GM21367 (cell line): Measurements from ENCODE around the gene RBMS3.

Source experiments
- ATAC-seq: cut with Tn5 transposase; IDR thresholded peaks from one replicate; pipeline ENCODE4 v1.9.1; 2021; ENCODE audit not compliant: unreplicated experiment

RBMS3 gene

DNA sequence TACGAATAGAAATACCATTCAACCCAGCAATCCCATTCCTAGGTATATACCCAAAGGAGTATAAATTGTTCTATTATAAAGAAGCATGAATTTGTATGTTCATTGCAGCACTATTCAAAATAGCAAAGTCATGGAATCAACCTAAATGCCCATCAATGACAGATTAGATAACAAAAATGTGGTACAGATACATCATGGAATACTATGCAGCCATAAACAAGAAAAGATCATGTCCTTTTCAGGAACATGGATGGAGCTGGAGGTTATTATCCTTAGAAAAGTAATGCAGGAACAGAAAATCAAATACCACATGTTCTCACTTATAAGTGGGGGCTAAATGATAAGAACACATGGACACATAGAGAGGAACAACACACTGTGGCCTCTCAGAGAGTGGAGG is 571.9 kb downstream of the RBMS3 start:
- no peak for ATAC-seq

DNA sequence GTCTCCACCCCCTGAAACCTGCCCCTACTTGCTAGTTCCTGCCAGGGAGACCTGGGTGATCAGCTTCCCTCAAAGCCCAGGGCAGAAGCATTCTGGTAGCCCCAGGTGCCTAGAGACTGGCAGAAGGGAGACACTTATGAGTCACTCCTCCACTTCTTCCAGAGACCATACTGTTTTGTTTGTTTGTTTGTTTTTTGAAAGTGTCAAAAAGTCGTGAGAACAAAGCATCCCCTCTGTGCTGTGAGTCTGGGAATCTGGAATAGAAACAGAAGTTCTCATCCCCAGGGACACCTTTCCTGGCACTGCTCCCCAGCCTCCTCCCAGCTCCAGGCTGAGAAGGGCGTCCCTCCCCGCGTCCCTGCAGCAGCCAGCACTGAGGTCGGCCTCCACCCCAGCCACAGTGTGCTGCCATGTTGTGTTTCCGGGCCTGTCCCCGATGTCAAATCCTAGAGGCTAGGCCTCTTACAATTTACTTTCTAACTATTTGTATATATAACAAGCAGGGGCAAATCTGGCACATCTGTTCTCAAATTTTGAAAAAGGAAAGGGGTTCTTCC is 573.0 kb downstream of the RBMS3 start:
- ATAC-seq: no peak

DNA sequence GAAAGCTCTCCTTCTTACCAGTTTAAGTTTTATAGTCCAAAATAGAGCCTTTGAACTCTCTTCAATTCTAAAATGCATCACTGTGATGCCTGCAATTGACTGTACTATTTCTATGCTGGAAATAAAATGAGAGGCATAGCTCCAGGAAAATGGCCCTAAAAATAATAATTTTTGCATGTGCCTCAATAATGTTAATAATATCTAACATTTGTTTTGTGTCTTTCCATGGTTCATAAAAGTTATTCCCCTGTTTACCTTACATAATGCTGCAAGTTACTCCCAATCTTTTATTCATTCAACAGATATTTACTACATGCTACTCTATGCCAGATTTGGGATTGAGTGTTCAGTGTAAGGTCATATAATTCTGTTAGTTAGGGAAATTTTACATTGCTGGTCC is 574.0 kb downstream of the RBMS3 start:
- ATAC-seq: no peak

DNA sequence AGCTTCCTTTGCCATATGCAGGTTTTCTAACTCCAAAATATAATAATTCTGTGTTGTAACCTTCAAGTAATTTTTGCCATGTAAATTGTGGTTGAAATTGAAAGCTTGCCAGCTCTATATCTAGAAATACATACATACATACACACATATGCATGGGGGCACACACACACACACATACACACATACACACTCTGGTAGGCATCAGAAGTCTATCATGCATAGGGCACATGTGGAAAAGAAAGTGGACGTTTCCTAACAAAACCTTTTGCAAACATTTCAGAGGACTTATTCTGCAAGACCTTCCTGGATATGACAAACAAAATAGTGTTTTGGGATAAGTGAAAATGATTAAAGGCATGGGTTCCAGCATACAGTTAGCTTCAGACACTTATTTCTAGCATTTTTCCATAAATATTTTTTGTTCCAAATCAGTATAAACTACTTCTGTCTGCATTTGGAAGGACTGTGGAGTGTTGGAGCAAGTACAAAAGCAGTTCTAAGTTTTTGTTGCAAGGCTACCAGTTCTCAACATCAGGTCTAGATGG is 578.9 kb downstream of the RBMS3 start:
- ATAC-seq: no peak

DNA sequence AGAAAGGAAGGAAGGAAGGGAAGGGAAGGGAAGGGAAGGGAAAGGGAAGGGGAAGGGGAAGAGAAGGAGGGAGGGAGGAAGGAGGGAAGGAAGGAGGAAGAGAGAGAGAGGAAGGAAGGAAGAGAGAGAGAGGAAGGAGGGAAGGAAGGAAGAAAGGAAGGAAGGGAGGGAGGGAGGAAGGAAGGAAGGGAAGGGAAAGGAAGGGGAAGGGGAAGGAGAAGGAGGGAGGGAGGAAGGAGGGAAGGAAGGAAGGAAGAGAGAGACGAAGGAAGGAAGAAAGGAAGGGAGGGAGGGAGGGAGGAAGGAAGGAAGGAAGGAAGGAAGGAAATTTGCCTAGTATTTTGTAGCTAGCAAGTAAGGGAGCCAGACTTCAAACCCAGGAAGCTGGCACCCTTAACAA is 583.9 kb downstream of the RBMS3 start:
- ATAC-seq: no peak

DNA sequence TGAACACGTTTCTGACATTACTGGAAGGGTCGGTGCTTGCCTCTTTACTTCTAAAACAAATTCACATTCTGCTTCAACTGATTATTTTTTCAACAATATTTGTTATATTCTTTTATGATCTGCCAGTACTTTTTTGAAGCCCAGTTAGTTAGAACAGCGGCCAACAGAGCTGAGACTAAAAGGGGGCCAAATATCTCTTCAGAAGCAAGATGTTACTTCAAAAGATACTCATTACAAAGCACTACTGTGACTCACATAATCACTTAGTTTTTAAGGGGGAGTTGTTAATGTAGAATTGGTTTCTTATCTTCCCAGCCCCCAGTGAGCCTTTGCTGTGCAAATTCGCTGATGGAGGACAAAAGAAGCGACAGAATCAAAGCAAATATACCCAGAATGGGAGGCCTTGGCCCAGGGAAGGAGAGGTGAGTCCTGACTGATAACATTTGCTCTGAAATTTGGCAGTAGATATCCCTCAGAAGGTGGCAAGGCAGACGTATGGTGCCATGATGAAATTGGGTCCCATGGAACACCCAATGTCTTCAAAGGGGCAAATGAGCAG is 587.8 kb downstream of the RBMS3 start:
- ATAC-seq: no peak

DNA sequence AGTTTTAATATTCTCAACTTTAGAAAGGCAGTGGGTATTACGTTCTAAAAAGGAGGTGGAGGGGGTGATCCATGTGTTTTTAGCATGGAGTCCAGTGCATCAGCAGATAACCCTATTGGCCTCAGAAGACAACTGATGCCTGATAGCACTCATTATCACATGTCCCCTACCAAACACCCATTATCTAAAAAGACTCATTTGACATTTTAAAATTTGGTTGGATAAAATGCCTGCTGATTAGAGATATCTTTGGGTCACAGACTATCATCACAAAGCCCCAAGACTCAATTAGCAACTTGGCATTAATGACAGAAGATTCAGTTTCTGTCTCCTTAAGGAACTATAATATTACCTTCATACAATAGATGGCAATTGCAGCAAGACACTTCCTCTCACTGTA is 589.3 kb downstream of the RBMS3 start:
- no peak for ATAC-seq

DNA sequence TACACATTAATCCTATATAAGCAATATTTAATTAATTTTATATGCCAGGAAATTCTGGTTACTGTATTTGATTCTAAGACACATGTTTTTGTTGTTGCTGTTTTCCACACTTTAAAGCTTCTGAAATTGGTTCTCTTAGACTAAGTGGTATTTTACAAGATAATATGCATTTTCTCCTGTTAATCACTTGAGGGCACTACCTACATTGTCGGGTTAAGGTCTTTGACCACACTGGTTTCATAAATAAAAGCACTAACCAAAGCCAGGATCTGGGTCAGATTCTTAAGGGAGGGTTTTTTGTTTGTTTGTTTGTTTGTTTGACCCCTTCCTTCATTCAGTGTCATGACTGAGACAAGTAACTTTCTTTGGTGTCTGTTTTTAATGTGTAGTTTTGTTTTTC is 590.2 kb downstream of the RBMS3 start:
- ATAC-seq: no peak

DNA sequence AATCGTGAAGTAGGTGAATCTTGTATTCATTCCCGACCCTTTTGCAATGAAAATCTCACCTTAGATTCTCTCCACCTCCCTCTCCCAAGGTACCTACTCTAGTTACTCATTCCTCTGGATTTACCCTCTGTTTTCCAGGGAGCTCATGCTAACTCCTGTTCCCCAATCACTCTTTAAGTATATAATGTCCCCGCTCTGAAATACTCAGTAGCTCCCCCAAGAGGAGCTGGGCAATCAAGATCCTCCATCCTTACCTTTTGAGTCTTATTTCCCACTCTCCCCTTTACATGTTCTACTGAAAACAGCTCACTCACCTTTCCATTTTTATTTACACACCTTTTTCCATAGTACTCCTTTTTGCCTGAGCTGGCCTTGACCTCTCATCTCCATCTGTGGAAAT is 599.9 kb downstream of the RBMS3 start:
- no peak for ATAC-seq

DNA sequence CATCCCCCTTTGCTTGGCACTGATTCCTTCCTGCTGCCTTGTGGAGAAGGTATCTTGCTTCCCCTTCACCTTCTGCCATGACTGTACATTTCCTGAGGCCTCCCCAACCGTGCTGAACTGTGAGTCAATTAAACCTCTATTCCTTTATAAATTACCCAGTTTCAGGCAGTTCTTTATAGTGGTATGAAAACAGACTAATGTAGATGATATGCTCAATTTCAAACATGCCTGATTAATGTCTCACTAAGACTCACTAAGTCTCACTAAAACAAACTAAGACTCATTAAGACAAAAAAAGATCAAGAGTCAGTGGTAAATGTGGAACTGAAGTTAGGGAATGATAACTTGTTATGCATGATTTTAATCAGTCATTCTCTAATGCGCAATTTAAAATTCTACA is 606.6 kb downstream of the RBMS3 start:
- no peak for ATAC-seq

DNA sequence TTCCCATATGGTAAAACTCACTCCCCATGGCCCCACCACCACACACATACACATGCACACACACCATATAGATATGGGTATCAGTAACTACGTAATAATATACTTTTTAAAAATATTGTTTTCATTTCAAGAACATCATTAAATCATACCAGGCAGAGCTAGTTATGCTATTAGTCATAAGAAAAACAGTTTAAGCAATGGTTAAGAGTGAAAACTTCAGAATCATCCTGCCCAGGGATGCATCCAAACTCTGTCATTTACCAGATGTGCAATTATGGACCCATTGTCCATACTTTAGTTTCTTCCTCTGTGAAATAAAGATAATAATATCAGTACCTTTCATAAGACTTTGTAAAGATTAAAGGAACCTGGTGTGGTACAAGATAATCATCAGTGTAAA is 608.3 kb downstream of the RBMS3 start:
- ATAC-seq: no peak

DNA sequence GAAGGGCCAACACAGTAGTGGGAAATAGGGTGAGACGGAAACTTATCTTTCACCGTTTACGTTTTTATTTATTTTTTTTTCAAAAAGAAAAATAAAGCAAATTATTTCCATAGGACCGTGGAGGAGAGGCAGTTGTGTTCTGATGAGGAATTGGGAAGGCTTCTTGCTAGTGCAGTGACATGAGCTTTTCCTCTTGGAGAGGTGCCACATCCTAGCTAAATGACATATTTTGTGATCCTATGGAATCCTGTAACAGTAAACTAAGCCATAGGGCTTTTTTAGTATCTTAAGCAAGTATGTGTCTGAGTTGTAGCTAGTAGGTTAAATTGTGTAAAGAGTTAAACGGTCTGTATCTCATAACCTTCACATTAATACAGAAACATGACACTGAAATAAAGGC is 609.9 kb downstream of the RBMS3 start:
- no peak for ATAC-seq

DNA sequence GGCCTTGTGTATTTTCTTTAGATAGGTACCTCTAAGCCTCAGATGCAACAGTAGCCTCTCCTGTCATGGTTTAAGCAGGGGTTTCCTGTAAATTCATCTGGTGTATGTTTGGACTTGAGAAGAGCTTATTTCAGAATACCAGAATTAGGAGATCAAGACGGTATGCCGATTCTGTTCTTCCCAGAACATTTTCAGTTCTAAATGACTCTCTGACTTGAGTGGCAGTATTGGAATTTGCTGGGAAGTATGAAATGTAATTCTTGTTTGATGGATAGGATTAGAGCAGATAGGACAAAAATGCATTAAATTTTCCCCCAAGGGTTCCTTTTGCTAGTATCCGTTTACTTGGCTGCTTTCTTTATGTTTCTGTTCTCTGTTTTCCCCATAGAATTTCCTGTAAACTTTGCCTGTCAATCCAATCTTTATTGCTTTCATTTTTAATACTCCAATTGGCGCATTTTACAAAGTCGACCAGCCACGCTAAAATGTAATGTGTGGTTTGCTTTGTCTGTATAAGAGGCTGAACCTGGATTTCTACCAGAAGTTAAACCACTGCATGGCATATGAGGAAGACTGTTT is 612.2 kb downstream of the RBMS3 start:
- ATAC-seq: no peak

DNA sequence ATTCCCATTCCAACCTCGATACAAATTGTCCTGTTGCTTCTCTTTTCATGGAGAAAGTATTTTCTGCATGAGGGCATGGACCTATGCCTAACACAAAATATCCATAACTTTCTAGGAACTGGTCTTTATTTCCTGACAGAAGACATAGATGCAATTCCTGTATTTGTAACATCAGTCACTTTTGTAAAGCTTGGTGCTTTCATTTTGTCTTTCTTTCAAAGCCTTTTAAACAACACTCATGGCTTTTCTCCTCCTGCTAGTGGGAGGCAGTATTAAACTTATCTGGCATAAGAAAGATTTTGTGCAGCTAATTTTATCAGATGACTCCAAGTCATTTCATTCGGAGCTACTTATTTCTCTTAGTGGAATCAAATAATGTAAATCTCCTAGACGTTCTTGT is 616.0 kb downstream of the RBMS3 start:
- ATAC-seq: no peak

DNA sequence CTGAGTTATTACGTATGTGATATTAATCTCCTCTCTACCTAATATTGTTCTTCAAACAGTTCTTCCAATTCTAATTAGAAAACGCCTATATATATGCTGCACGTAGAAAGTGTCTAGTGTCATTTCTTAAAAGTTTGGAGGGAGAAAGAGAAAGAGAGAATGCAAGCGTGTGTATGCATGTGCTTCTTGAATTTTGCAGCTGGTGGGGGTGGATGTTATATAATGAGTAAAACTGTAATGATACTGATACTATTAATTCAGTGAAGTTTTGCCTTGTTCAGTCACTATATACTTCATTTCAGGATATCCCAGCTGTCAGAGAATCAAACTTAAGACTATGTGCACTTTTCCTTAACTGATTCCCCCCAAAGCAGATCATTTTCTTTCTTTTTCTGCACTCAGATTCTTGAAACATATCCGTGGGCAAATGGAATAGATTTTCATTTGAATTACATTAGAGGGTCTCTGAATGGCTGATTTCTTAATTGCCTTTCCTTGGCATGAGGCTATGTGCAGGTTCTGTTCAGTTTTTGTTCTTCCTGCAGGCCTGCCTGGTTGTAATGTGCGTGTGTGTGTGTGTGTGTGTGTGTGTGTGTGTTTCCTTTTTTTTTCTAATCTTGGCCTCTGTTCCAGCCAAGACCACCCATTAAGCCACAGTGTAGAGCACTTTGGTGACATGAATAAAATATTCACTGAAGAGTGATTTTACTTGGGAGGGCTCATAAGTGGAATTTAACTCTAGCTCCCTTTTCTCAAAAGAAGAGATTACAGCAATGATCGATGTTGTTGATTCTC is 617.5 kb downstream of the RBMS3 start:
- ATAC-seq: no peak

DNA sequence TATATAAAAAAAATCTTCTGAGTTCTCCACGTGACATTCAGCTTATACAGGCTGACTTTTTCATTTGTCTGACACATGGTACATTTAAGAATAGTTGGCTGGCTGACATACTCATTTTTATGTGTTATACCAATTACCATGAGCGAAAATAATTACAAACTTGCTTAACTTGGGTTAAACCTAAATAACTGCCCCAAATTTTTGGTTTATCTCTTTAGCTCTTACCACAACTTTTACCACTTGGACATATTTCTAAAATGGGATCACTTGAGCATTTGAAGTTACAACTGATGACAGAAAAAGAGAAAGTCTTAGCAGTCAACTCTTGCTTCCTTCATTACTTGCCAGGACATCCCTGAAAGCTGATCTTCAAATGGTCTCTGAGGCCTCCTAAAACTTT is 618.1 kb downstream of the RBMS3 start:
- no peak for ATAC-seq

DNA sequence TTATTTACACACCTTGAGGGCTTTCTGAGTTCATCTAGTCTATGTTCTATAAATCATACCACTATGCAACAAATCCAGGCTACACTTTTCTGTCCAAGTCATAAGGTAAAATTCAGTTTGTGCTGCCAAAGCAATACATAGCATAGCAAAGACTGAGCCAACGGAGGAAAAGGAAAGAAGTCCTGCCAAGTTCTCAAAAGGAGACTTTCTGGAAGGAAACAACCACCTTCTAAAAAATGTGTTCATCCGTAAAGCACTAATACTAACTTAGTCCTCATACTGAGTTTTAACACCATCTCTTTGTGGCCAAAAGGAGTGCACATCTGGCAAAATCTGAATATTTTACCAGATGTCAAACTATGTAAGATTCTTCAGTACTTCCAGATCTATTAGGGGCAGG is 620.2 kb downstream of the RBMS3 start:
- ATAC-seq: no peak

DNA sequence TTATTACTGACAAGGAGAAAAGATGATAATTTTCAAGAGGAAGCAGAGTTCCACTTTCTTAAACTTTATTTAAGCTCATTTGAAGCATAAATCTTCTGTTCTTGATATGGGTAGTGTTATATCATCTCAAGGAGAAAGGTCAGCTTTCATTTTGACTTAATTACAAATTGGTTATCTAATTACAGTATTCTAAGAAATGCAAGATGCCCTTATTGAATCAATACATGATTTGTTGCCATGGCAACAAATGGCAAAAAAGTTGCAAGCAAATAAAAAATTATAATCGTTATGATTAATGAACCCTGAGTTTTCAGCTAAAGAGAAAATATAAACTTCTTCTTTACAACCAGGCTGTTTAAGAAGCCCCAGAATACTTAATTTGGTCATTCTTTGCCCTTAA is 622.7 kb downstream of the RBMS3 start:
- no peak for ATAC-seq

DNA sequence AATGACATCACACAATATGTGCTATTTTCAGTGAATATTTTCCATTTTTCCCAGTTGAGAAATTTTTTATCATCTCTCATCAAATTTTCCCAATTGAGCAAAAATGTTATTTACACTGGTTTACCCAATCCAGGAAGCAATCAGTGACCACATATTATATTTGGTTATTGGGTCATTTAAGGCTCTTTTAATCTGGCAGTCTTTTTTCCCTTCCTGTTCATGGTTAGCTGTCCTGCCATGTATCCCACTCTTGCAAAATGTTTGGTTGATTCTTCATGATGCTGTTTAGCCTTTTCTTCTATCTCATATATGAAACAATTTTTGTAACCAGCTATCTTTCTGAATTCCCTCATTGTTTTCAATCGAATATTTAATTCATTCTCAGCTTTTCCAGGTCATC is 626.0 kb downstream of the RBMS3 start:
- no peak for ATAC-seq

DNA sequence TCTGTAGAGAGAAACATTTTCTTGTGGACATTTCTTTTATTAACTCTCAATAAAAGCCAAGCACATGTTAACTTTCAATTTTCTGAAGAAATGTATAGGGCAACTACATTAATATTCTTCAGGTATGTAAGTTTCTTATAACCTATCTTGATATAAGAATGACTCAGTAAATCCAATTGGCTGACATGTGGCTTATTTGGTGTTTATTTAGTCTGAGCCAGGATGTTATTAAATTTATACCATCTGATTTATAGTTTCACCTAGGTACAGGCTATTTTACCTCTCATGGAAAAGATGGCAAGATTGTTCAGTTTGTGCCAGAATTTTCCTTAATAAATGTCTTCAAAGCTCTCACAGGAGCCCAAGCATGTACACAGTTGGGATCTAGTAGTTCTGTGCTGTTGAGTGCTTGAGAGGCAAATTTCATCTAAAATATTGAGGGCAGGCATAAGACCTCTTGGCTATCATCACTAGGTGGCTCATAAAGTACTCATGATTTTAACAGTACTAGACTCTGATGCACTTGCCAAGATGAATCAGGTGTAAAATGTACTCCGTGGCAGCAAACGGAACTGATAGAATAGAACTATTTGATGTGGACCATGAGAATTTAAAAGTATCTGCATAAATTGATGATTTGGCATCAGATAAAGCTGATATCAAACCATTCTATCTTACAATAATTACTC is 631.9 kb downstream of the RBMS3 start:
- no peak for ATAC-seq

DNA sequence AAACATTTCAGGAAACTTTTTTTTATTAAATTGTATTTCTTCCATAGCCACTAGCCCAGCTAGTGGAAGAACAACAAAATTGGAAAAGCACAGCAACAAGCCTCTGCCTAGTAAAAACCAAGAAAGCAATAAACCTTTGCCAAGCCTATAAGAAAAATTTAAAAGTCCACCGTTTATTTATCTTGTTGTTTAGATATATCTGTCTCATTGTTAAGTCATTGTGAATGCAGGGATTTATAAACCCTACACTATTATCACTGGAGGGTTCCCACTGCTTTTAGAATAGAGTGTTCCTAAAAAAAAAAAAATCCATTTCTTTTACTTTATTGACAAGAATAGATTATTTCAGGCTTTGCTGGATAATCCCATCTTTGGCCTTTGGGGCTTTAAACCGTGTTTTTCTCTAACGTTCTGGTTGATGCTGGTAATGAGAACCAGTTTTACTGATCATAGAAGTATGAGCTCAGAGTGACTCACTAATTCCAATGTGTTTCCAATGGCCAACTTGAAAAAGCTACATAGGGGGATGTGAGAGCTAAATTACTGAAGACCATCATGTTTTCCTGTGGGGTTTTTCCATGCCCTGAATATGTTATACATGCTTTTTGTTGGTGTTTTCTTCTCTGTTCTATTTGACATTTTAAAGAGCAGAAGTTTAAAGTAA is 634.1 kb downstream of the RBMS3 start:
- ATAC-seq: no peak
